NB4 (cell line): ENCODE results near the gene DENND4A.

Source experiments
- MAX ChIP-seq: IDR thresholded peaks from 2 replicates; pipeline ENCODE4 v1.6.1; 2011; ENCODE audit warnings: low read depth, low read length
- MYC ChIP-seq: IDR thresholded peaks from 2 replicates; pipeline ENCODE4 v1.6.1; 2011; ENCODE audit warnings: low read depth, low read length
- POLR2A ChIP-seq: IDR thresholded peaks from 2 replicates; pipeline ENCODE4 v1.6.1; 2011; ENCODE audit warnings: mild to moderate bottlenecking; ENCODE audit not compliant: insufficient read length; ENCODE audit errors: extremely low read depth
- TF ChIP-seq, protein P1 (sequence below): IDR thresholded peaks from one replicate; pipeline ENCODE4 v1.5.1; 2012; ENCODE audit warnings: low read depth, low read length

DNA sequence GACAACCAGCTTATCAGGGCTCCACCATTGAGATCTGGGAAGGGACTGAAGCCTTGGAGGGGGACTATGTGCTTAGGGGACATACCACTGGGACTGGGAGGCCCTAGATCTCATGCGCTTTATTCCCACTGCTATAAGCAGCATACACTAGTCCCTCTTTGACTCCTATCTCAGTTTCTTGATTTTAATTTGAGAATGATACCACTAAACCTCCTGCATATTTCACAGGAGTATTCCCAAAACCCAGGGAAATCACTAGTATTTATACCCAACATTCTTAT lies 141.1 kb downstream of the DENND4A start:
- TF ChIP-seq, protein P1, sequence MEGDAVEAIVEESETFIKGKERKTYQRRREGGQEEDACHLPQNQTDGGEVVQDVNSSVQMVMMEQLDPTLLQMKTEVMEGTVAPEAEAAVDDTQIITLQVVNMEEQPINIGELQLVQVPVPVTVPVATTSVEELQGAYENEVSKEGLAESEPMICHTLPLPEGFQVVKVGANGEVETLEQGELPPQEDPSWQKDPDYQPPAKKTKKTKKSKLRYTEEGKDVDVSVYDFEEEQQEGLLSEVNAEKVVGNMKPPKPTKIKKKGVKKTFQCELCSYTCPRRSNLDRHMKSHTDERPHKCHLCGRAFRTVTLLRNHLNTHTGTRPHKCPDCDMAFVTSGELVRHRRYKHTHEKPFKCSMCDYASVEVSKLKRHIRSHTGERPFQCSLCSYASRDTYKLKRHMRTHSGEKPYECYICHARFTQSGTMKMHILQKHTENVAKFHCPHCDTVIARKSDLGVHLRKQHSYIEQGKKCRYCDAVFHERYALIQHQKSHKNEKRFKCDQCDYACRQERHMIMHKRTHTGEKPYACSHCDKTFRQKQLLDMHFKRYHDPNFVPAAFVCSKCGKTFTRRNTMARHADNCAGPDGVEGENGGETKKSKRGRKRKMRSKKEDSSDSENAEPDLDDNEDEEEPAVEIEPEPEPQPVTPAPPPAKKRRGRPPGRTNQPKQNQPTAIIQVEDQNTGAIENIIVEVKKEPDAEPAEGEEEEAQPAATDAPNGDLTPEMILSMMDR = no peak
- TF ChIP-seq POLR2A (no peak), MAX (no peak), MYC (no peak)
